NK-92 (cell line): ENCODE measurements around the gene CRHBP.
"Not testable (repeated sequence)": the region's sequence is repeated elsewhere in the genome, so short reads cannot be mapped to it uniquely, and the experiment has no call there.

ENCODE experiments used
- DNase-seq: peaks from one replicate; lab custom pipeline; 2025; ENCODE audit not compliant: unreplicated experiment; lab: John Stamatoyannopoulos, UW

CRHBP gene

DNA sequence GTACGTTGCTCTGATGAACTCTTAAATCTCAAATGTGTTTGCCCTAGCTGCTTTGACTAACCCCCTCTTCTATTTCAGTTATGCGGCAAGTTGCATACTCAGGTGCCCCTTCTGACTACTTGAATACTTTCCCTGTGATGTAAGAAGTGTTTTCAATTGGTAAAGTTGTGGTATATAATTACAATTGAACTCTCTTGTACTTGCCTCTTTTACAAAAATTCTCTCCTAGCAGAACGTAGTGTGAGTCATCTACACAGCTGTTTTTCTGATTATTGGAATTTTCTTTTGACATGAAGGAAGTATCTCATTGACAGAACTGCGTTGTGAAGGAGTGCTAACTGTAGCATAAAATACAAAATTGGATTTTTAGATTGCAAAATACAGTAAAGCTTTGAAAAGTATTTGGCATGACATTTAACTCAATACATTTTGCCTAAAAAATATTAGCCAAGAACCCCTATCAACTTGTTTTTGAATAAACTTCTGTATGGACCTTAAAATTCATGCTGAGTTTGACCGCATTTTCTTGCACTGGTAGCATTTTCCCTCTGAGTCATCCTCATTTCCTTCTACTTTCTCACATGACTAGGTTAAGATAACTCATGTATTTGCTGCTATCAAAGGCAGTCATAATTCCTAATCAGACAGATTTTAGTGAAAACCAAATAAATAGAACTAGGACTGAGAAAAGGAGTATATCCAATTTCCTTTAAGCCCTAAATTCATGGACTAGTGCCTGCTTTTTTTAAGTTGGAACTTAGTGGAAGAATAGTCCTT, 6.3 kb downstream of the CRHBP start:
- no peak for DNase-seq

DNA sequence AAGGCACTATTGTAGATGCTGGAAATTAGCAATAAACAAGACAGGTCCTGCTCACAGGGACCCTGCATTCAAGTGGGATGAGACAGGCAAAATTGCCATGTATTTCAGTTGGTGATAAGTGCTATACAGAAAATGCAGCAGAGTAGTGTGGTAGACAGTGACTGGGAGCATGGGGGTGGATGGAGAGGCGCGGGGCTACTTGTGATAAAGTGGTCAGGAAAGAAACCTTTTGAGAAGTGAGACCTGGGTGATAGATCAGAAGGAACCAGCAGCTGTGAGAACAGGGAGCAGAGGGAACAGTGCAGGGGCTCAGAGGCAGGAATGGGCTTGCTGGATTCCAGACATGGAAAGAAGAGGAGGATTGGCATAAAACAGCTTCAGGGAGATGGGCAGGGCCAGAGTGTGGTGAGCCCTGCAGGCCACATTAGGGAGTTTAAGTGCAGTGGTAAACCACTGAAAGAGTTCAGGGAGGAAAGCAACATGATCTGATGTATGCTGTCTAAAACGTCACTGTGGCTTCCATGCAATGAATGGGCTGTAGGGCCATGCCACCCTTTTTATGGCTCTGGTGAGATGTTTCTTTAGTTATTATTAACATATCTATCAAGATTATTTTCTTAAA, 7.3 kb downstream of the CRHBP start:
- DNase-seq: no peak

DNA sequence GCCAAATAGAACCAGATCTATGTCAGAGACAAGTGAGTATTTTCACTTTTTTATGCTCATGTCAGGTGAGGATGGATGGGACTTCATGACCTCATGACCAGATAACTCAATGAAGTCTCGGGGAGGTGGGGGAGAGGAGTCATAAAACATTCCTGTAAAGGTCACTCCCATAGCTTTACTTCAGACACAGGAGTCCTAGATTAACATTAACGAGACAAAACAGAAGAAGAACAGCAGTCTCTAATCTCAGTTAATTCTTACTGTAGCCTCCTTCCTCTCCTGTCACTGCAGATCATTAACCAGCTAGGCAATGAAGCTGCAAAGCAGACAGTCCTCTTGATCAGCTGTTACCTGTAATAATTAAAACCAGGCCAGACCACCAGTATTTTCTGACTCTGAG, 11.2 kb downstream of the CRHBP start:
- DNase-seq: no peak

DNA sequence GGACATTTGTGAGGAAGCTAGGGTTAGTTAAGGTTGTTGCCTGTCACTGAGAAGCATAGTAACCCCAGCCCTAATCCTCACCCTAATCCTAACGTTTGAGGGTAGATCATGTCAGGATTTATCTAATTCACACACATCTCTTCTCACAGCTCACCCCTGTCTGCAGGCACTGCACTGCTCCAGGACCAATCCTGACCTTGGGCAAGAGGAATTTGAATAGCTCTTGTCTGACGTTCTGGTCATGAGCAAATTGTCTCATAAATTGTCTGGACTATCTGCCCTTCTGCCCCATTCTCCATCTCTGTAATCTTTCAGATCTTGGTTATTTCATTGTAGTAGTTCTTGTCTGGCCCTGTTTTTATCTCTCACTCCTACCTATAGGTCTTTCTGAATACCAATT, 18.7 kb downstream of the CRHBP start:
- DNase-seq: no peak

DNA sequence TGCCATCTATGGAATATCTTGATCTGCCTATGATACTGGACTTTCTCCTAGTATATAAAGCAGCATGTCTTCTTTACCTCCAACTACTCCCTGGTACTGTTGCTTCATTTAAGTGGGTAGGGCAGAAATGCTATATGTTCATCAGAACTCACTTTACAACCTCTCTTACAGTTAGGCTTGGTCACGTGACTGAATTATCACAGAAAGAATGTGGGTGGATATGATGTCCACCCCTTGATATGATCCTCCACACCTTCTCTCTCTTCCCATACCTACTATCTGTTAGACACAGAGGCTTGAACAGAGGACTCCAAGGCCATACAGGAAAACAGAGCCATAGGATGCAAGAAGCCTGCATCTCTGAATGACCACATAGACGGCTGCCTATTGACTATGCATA, 19.8 kb downstream of the CRHBP start:
- DNase-seq: no peak

DNA sequence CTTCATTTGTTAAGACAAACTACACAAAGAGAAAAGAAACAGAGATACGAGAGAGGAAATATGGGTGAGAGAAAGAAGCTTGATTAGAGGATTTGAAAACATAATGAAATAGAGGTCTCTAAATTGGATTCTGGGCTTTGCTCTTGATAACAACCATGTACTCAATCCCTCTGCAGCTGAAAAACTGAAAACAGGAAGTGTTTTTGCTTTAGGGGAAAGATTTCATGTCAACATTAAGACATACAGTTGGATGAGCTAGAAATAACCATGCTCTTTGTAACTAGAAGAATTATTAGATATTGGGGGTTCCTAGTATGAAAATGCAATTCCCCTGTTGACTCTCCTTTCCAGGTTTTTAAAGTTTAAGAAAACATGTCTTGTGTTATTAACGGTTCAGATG, 21.9 kb downstream of the CRHBP start:
- no peak for DNase-seq

DNA sequence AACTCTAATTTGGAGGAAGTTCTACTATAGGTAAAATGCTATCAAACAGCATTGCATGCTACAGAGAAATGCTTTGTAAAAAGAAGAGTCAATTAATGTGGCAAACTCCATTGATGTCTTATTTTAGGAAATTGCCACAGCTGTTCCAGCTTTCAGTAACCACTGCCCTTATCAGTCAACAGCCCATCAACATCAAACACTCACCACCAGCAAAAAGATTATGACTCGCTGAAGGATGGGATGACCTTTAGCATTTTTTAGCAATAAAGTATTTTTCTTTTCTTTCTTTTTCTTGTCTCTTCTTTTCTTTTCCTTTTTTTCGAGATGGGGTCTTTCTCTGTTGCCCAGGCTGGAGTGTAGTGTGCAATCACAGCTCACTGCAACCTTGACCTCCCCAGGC, 26.0 kb downstream of the CRHBP start:
- no peak for DNase-seq

DNA sequence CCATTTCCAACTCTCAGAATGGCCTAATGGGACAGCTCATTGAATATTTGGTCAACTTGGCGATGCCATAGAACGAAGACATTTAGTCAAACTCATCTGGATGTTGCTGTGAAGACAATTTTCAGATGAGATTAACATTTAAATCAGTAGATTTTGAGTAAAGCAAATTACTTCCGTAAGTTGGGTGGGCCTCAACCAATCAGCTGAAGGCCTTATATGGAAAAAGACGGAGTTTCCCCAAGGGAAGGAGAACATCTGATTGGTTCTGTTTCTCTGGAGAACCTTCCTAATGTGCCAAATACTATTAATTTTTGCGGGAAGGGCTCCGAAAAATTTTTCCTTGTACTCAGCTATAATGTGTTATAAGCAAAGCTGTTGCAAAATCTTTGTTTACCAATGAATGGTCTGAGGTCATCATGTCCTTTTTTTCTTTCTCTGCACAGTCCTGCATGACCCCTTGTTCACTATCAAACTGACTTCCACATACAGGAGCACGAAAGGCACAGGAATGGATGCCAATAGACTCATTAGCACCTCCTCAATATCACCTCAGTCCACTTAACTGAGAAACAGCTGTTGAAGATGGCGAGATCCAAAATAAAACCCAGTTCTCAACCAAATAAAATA, 27.8 kb downstream of the CRHBP start:
- DNase-seq: no peak

DNA sequence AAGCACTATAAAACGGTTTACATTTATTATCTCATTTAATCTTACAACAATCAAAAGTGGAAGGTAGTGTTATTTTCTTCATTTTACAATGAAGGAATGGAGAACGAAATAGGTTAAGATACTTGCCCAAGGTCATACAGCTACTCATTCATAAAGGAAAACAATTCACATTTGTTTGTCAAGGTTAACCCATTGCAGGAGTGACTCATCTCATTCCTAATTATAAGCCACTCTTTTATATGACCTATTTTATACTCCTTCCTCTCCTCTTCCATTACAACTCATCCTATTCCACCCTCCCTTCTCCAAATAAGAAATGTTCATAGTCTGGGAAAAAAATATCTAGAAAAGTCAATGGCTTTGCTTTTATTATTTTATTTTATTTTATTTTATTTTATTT, 29.6 kb downstream of the CRHBP start:
- no peak for DNase-seq

DNA sequence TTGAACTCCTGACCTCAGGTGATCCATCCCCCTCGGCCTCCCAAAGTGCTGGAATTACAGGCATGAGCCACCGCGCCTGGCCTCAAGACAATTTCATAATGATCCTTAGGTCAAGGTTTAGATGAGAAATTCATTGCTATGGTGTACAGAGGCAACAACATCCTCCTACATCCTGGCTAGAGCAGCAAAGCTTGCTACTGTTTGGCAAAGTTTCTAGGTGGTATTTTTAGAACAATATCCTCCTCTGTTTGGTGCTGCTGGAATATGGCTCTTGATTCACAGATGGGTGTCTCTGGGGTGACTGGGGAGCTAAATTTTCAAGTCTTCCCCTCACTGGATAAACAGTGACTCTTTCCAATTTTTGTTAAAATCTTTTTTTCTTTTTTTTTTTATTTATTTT, 30.6 kb downstream of the CRHBP start:
- no peak for DNase-seq

DNA sequence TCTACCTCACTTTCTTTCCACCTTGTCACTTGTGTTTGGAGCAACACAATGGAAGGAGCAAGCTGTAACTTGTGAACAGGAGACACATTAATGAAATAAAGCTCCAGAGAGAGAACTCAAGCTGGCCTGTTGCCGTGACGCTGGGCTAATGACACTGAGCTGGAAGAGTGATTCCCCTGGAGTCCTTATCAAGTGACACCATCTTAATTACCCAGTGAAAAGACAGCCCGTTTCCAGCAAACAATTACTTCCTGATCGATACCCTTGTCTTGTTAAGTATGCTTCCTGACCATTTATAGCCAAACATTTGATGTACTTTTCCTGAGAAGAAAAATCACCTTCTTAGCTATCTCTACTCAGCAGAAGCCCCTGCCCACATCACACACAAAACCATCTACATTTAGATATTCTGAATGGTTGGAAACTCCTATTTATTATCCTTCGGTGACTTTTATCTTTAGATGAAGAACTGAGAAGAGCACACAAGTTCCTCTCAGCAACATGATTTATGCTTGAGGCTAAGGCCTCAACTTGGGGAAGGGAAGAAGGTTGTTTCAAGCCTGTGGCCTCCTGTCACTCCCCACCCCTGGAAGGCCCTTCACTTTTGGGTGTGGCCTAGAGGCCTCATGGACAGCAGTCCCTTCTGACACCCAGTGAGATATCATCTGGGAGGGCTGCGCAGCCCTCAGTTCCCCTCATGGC, 34.1 kb downstream of the CRHBP start:
- DNase-seq: no peak

DNA sequence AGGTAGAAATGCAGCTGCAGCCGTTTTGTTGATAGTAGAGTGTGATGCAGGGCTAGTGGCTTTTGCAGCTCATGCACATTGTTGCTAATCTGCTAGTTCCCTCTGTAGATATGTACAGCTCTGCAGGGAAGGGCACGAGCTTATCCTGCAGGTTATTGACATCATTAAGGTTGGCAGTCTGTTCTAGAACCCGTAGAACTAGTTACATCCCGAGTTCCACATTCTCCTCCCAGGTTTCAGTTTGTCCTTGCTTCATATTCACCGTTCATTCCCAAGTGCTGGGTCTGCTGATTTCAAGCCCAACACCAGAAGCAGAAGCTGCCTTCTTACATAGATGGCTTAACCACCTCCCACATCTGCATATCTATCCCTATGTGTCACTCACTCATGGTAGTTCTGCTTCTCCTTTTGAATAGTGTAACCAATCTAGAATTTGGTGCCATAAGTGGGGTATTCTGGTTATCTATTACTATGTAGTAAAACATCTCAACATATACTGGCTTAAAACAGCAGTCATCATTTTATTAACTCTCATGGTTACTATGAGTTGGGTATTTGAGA, 38.1 kb downstream of the CRHBP start:
- no peak for DNase-seq

DNA sequence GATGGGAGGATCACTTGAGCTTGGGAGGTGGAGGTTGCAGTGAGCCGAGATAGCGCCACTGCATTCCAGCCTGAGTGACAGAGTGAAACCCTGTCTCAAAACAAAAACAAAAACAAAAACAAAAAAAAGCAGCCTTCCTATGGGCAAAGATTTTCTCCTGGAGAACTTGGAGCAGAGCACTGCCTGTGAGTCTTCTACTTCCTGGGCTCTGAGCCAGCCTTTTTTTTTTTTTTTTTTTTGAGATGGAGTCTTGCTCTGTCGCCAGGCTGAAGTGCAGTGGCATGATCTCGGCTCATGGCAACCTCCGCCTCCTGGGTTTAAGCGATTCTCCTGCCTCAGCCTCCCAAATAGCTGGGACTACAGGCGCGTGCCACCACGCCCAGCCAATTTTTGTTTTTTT, 40.6 kb downstream of the CRHBP start:
- DNase-seq: not testable (repeated sequence)

DNA sequence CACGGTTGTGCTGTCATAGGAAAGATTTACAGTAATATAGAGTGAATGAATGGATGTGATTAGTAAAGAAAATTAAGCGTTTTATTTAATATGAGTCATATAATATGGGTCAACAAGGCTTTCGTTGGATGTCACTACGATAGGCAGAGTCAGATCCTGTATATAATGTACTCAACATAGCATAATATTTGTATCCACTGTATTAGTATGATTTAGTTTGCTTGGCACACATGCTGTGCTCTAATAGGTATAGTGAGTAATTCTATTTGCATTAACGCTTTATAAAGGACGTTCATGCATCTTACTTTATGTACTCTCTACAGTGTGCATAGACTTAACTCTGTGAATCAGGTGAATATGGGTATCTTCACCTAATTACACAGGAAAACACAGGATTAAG, 41.5 kb downstream of the CRHBP start:
- DNase-seq: no peak

DNA sequence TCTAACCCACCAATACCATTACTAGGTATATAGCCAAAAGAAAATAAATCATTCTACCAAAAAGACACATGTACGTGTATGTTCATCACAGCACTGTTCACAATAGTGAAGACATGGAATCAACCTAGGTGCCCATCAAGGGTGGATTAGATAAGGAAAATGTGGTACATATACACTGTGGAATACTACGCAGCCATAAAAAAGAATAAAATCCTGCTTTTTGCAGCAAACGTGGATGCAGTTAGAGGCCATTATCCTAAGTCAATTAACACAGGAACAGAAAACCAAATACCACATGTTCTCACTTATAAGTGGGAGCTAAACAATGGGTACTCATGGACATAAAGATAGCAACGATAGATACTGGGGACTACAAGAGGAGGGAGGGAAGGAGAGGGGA, 45.4 kb downstream of the CRHBP start:
- not testable (repeated sequence) for DNase-seq

DNA sequence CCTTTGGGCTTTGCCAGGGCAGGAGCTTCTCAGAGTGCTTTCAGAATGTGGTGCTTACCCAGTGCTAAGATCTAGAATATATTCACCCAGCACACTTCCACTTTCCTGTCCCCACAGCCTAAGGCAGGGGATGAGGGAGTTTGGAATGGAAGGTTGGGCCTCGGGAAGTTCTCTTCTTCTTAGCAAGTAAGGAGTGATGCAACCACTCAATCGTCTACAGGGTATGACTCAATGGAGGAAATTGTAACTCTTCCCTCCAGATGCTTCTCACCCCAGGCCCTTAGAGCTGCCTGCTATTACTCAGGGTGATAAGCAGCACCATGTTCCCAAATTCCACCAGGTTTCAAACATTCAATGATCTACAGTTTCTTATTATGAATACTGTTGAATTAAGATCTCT, 46.6 kb downstream of the CRHBP start:
- DNase-seq: no peak

DNA sequence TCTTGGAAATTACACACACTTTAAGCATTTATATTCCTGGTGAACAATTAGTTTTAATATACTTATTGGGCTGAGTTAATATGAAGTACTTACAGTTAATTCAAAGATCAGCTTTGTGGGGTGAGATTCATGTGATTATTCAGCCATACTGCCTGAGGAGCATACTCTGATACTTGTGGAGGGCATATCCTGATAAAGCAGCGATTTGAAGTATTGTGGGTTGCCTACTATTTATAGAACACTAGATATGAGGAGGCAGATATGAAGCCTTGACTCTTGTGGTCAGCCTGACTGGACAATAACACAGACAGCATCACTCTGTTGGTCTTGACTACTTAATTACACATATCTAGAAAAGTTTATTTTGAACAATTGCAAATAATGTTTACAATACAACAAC, 50.4 kb downstream of the CRHBP start:
- DNase-seq: no peak

DNA sequence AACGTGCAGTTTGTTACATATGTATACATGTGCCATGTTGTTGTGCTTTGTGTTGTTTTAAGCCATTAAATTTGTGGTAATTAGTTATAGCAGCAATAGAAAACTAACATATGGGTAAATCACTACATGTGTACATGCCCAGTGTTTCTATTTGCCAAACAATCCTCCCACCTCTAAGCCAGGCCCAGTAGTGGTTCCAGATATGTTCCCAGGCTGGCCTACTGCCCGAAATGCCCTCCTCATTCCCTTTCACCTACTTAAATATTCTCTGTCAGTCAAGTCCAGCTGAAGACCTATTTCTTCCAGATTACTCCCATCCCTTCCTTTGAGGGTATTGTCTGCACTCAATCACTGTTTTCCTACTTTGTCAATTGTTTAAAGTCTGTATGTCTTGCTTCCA, 53.3 kb downstream of the CRHBP start:
- no peak for DNase-seq

DNA sequence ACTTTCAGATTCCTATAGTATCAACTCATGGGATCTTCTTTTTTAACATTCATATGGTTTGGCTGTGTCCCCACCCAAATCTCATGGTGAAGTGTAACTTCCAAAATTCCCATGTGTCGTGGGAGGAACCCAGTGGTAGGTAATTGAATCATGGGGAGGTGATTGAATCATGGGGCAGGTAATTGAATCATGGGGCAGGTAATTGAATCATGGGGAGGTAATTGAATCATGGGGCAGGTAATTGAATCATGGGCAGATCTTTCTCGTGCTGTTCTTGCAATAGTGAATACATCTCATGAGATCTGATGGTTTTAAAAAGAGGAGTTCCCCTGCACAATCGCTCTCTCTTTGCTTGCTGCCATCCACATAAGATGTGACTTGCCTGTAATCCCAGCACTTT, 55.6 kb downstream of the CRHBP start:
- no peak for DNase-seq

DNA sequence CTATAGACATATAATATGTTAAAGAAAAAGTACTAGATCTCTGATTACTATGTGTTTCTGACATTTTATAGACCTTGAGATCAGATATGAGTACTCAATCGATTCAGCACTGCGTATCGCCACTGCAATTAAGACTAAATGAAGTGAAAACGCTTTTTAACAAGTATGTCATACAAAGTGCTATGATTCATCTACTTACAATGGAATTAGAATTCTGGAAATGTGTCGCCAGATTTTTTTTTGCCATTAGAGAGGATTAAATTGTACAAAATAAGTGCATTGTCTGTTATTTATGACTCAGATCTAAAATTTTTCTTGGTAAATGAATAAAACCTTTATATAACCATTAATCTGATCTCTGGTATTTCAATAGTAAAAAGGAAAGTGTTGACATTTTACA, 57.4 kb downstream of the CRHBP start:
- no peak for DNase-seq

DNA sequence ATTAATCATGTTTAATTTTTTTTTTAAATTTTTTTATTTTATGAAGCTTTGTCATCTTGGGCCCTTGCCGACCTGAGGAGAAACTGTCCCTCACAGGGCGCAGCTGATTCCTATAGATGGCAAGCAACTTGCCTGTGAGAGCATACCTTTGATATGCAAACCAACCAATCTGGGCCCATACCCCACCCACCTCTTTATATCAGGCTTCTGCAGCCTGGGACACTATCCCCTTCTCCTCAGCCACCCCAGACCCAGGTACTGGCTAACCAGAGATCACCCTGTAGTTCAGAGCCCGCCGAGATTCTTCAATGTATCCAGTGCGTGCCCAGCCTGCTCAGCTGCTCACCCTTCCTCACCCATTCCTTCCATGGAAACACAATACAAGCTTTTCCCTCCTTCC, 58.7 kb downstream of the CRHBP start:
- DNase-seq: no peak

DNA sequence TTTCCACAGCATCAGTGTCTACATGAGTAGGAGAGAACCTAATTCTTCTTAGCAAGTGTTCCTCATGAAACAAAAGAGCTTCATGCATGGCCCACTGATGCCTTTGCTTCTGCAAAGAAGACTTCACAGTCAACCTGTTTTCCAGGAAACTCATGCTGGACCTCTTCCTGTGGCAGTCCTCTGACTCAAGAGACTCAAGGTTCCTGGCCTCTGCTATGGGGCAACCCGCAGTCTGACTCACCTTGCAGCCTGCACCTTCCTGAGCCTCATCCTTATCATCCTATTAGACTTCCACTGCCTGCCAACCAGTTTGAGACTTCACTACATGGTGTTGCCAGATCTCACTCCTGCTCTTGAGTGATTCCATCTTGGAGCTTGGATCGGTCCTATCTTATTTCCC, 59.8 kb downstream of the CRHBP start:
- DNase-seq: no peak
